Kidney epithelial cell (primary cell): ENCODE data around the gene ACOX3. TPM values are rescaled to one million over a fixed set of nuclear protein-coding genes. Genes with fewer than 3 reads are reported as not detected.

Source experiments
- DNase-seq: peaks from one replicate; pipeline ENCODE4 v3.0.0-alpha.2; 2010; ENCODE audit warnings: low read depth
- H3K27me3 ChIP-seq: 2 replicates; pipeline ENCODE4 v1.6.0; 2011; ENCODE audit warnings: low read length; ENCODE audit not compliant: control insufficient read depth, insufficient read depth
- H3K36me3 ChIP-seq: 2 replicates; pipeline ENCODE4 v1.5.1; 2011; ENCODE audit warnings: low read length; ENCODE audit not compliant: control insufficient read depth, insufficient read depth
- H3K4me3 ChIP-seq: 2 replicates; pipeline ENCODE4 v1.5.1; 2011; ENCODE audit warnings: low read depth, mild to moderate bottlenecking, control low read depth, low read length
- total RNA-seq: library from RNA; depleted of rRNA; stranded (reverse); fragments of >200 nt; gene quantifications from 2 replicates; pipeline ENCODE4 v1.2.3, GENCODE V29; 2015
- TF ChIP-seq, protein P1 (sequence below): IDR thresholded peaks from 2 replicates; pipeline ENCODE4 v1.5.1; 2011; ENCODE audit warnings: mild to moderate bottlenecking, moderate library complexity, low read length, control low read depth, inconsistent platforms; ENCODE audit not compliant: insufficient read depth, poor library complexity, severe bottlenecking

The ACOX3 gene
- total RNA-seq, 1 donor from 2014 or later = 37.4 TPM

DNA sequence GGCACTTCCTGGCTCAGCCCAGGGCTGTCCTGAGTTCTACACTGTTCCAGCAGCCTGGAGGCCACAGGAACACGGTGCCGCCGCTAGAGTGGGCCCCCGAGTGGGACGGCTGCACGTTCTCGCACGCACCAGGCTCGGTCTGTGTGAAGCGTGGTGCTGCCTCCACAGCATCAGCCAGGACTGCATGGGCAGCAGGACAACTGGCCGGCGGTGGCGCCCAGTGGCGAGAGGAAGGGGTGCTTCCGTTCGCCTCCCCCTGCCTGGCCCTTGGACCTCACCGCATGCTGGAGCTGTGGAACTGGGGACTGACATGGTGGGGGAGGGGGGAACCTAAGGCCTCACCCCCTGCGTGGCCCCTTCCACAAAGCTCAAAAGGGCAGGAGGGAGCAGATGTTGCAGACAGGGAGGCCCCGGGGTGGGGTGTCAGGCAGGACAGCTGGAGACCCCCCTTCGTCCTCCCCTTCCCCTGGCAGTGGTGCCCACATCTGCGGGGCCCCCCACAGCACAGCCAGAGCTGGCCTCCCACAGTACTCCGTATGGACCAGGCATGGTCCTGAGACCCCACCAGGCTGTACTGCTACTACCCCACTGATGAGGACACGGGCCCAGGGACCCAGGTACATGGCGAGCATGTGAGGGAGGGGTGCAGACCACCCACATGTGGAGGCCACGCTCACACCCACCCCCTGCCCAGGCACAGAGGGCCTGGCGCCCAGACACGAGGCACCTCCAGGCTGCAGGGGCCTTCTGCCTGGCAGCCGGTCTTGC is 58.5 kb downstream of the ACOX3 start:
- Histone ChIP-seq H3K4me3 (no peak overlapping the region), H3K36me3 (no peaks in the 10 kb centered on the region), H3K27me3 (no peaks in the 10 kb centered on the region)
- TF ChIP-seq, protein P1, sequence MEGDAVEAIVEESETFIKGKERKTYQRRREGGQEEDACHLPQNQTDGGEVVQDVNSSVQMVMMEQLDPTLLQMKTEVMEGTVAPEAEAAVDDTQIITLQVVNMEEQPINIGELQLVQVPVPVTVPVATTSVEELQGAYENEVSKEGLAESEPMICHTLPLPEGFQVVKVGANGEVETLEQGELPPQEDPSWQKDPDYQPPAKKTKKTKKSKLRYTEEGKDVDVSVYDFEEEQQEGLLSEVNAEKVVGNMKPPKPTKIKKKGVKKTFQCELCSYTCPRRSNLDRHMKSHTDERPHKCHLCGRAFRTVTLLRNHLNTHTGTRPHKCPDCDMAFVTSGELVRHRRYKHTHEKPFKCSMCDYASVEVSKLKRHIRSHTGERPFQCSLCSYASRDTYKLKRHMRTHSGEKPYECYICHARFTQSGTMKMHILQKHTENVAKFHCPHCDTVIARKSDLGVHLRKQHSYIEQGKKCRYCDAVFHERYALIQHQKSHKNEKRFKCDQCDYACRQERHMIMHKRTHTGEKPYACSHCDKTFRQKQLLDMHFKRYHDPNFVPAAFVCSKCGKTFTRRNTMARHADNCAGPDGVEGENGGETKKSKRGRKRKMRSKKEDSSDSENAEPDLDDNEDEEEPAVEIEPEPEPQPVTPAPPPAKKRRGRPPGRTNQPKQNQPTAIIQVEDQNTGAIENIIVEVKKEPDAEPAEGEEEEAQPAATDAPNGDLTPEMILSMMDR = no peak
- no peak for DNase-seq

DNA sequence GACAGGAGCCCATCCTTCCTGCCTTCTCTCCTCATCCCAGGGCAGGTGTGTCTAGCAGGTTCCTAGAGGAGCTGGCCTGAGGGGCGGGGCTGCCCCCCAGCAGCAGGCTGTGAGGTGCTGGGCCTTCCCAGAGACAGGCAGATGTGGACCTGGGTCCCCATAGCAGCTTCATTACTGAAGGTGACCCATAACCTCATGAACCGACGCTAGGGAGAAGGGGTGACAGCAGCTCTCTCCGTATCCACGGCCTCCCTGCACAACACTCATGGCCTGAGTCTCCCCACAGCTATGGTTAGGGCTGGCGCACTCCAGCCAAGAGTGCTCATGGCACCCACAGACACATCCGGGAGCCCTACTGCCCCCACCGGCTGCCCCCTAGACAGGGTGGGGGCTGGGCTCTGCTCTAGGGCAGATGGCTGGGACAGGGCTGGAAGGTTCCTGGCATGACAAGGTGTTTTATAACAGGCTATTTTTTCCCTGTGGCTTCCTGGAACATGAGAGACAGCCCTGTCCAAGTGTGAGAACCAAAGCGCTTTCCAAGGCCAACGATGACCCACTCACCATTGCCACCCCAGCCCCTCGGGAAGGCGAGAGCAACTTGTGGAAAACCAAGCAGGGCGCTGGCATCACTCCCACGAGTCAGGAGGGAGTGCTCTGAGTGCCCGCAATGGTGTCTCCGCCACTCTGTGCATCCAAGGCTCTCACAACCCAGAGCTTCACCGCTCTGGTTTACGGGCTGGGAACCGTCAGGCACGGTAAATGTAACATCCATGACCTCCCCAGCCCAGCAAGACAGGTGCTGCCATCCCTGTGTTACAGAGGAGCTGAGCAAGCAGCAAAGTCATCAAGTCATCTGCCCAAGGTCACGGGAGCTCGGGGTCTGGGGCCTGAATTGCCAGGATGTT is 59.8 kb downstream of the ACOX3 start:
- H3K36me3 ChIP-seq = no peaks in the 10 kb centered on the region
- no peaks in the 10 kb centered on the region for H3K27me3 ChIP-seq
- no peak for DNase-seq
- TF ChIP-seq, protein P1 = no peak
- no peak overlapping the region for H3K4me3 ChIP-seq

DNA sequence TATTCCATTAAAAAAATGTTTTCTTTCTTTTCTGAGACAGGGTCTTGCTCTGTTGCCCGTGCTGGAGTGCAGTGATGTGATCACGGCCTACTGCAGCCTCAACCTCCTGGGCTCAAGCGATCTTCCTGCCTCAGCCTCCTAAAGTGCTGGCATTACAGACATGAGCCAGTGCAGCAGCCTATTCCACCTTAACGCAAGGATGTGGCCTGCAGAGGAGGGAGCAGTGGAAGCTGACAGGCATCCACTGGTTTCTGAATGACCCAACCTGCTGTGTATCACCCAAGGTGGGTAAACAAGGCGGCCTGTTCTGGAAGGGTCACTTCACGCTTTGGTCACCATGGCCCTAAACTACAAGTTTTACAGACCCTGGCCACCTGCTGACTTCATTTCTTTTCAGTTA is 60.8 kb downstream of the ACOX3 start:
- TF ChIP-seq, protein P1 = no peak
- Histone ChIP-seq H3K27me3 (no peaks in the 10 kb centered on the region), H3K4me3 (no peak overlapping the region), H3K36me3 (no peaks in the 10 kb centered on the region)
- DNase-seq = no peak

DNA sequence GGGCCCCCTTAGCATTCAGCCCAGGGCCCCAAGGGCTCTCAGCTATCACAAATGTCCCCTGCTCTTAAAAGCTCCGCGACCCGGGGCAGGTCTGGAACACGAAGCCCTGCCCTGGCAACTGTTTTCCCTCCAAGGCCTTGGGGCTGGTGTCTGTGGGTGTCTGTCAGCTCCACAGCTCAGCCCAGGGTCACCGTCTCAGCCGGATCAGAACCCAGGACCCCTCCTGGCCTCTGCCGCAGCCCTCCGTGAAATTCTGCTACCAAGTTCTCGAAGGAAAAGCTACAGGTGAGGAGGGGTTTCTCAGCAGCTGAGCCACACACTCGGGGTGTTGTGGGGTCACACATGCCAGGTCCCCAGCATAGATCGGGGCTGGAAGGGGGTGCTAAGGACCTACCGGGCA is 61.2 kb downstream of the ACOX3 start:
- no peak for DNase-seq
- no peaks in the 10 kb centered on the region for H3K27me3 ChIP-seq
- TF ChIP-seq, protein P1 = no peak
- H3K36me3 ChIP-seq = no peaks in the 10 kb centered on the region
- H3K4me3 ChIP-seq = no peak overlapping the region

DNA sequence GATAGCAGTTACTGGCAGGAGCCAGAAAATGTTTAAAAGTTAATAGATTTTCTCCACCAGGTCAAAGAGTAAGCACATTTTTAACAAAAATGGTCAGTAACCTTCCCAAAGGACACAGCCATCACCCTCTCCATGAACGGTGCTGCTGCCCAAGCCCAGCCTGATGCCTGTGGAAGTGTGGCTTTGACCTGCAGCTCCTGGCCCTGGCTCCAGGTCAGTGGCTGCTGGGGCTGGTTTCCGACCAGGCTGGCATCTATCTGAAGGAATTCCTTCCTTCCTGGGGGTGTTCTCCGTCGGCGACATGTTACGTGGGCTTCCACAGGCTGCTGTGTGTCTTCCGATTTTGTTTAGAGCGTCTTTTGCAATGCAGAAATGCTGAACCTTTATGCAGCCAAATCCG is 61.7 kb downstream of the ACOX3 start:
- no peak for DNase-seq
- TF ChIP-seq, protein P1 = no peak
- H3K36me3 ChIP-seq = no peaks in the 10 kb centered on the region
- no peaks in the 10 kb centered on the region for H3K27me3 ChIP-seq
- H3K4me3 ChIP-seq = no peak overlapping the region
